AG04450 (cell line): ENCODE results near the gene FRRS1. TPM values are rescaled to one million over a fixed set of nuclear protein-coding genes. Genes with fewer than 3 reads are reported as not detected.

Source experiments
- CTCF ChIA-PET: fragments of 300-600, 350-600 bp; formaldehyde crosslinking; extraction: SDS; loops from one replicate; lab custom pipeline; 2022; ENCODE audit warnings: antibody characterized with exemption, inconsistent platforms; lab: Charles Lee
- POLR2A ChIA-PET: fragments of 350-600 bp; formaldehyde crosslinking; extraction: SDS; loops from one replicate; lab custom pipeline; 2021; ENCODE audit warnings: antibody characterized with exemption, inconsistent platforms; lab: Yijun Ruan, JAX
- DNase-seq: peaks from one replicate; pipeline ENCODE4 v3.0.0-alpha.2; 2011; ENCODE audit warnings: low read depth, low spot score
- H3K27ac ChIP-seq: one replicate; pipeline ENCODE4 v1.5.1; 2012; ENCODE audit warnings: low read depth, low read length, control low read depth
- H3K27me3 ChIP-seq: one replicate; pipeline ENCODE4 v1.6.0; 2012; ENCODE audit warnings: low read length; ENCODE audit not compliant: control insufficient read depth, insufficient read depth
- H3K4me3 ChIP-seq: 2 replicates; pipeline ENCODE4 v1.5.1; 2011; ENCODE audit warnings: mild to moderate bottlenecking, low read depth, low read length, control low read depth
- H3K9me3 ChIP-seq: 2 replicates; pipeline ENCODE4 v1.5.1; 2012; ENCODE audit warnings: low read length; ENCODE audit not compliant: control insufficient read depth, insufficient read depth
- CTCF ChIP-seq: IDR thresholded peaks from 2 replicates; pipeline ENCODE4 v1.5.1; 2011; ENCODE audit warnings: low read depth, low read length, control low read depth, inconsistent platforms
- polyA plus RNA-seq: library from polyadenylated mRNA; depleted of rRNA; stranded (reverse); fragments of >200 nt; gene quantifications from 2 replicates; pipeline ENCODE4 v1.2.3, GENCODE V29; 2011

FRRS1 gene
- polyA plus RNA-seq, 1 experiment = 9.7 TPM

- Histone ChIP-seq H3K9me3 (no peaks in the 10 kb centered on the region), H3K27ac (no peak overlapping the region), H3K4me3 (no peak overlapping the region), H3K27me3 (no peaks in the 10 kb centered on the region)
- DNase-seq = no peak
- ChIA-PET CTCF (no interaction called here), POLR2A (no interaction called here)
- no peak for TF ChIP-seq CTCF
Observed at GRCh38 chr1:99677416-99677815, 89.0 kb downstream of the FRRS1 start.

GRCh38 chr1:99676876-99677275, 89.6 kb downstream of the FRRS1 start:
- Histone ChIP-seq H3K27ac (no peak overlapping the region), H3K4me3 (no peak overlapping the region), H3K27me3 (no peaks in the 10 kb centered on the region), H3K9me3 (no peaks in the 10 kb centered on the region)
- POLR2A ChIA-PET = no interaction called here
- no peak for TF ChIP-seq CTCF
- DNase-seq = no peak
- CTCF ChIA-PET = no interaction called here

- H3K27me3 ChIP-seq = no peaks in the 10 kb centered on the region
- DNase-seq = no peak
- ChIA-PET POLR2A (no interaction called here), CTCF (no interaction called here)
- no peak for TF ChIP-seq CTCF
- H3K27ac ChIP-seq = no peak overlapping the region
- H3K4me3 ChIP-seq = no peak overlapping the region
- no peaks in the 10 kb centered on the region for H3K9me3 ChIP-seq
Observed at GRCh38 chr1:99675994-99676393, 90.4 kb downstream of the FRRS1 start.

- Histone ChIP-seq H3K27ac (no peak overlapping the region), H3K27me3 (no peaks in the 10 kb centered on the region), H3K4me3 (no peak overlapping the region), H3K9me3 (no peaks in the 10 kb centered on the region)
- ChIA-PET POLR2A (no interaction called here), CTCF (no interaction called here)
- no peak for DNase-seq
- TF ChIP-seq CTCF = no peak
Observed at GRCh38 chr1:99675292-99675691, 91.1 kb downstream of the FRRS1 start.

GRCh38 chr1:99674115-99675064, 92.0 kb downstream of the FRRS1 start:
- TF ChIP-seq CTCF = no peak
- H3K27ac ChIP-seq = no peak overlapping the region
- ChIA-PET CTCF (interaction anchor here (1.3 to 3.4 kb wide), 2 partner anchors 11 to 192 kb away, joined by 6 to 19 read pairs; no protein-coding TSS in a partner anchor), POLR2A (interaction anchor here (0.7 kb wide), 1 partner anchor 133 kb away, joined by 3 read pairs; no protein-coding TSS in a partner anchor)
- no peak overlapping the region for H3K4me3 ChIP-seq
- no peaks in the 10 kb centered on the region for H3K27me3 ChIP-seq
- DNase-seq = no peak
- H3K9me3 ChIP-seq = no peaks in the 10 kb centered on the region
